HepG2 (cell line): ENCODE results near the gene DNAJC7. TPM values are rescaled to one million over a fixed set of nuclear protein-coding genes. Genes with fewer than 3 reads are reported as not detected.

ENCODE experiments used
- ATAC-seq: fragments of 200-7000 bp; cut with Tn5 transposase; 3 replicates; pipeline ENCODE4 v1.9.1; 2020; ENCODE audit warnings: mild to moderate bottlenecking, moderate library complexity
- BruUV-seq: library from RNA; stranded (reverse); fragments of 400-500 nt; replicated peaks from 2 replicates; lab custom pipeline; 2021; lab: Mats Ljungman, UMichigan
- CTCF ChIA-PET: fragments of 300-600 bp; formaldehyde crosslinking; extraction: SDS; loops from one replicate; lab custom pipeline; 2021; ENCODE audit warnings: low total read pairs, inconsistent platforms, low intra/inter-chr PET ratio; lab: Yijun Ruan, JAX
- POLR2A ChIA-PET: fragments of 350-600 bp; sonication (Branson Sonifier 250); formaldehyde crosslinking; loops from one replicate; lab custom pipeline; 2020; ENCODE audit warnings: antibody characterized with exemption, inconsistent platforms; lab: Yijun Ruan, JAX
- DNase-seq: peaks from one replicate; pipeline ENCODE4 v3.0.0-alpha.2; 2015; ENCODE audit warnings: low spot score
- FAIRE-seq: peaks from 3 replicates; lab custom pipeline; 2011; peaks lifted over from hg19 to GRCh38; lab: Jason Lieb, UNC
- H2AFZ ChIP-seq: one replicate; pipeline ENCODE4 v1.6.1; 2011; ENCODE audit warnings: low read length, inconsistent platforms
- H3K27ac ChIP-seq: fragments of 300-600 bp; 3 replicates; pipeline ENCODE4 v1.8.0; 2011; ENCODE audit warnings: mixed run types, mild to moderate bottlenecking, mixed read lengths, low read length, inconsistent platforms; ENCODE audit not compliant: insufficient read depth; ENCODE audit errors: extremely low read length
- H3K27me3 ChIP-seq, 2 experiments: fragments of 200-600 bp in 1 of 2; 2 replicates in 1 of 2; 3 replicates in 1 of 2; pipeline versions ENCODE4 v1.6.0 to v1.8.0; 2011; ENCODE audit warnings: low read length in 2 of 2, mild to moderate bottlenecking in 2 of 2, moderate library complexity in 2 of 2, inconsistent platforms in 1 of 2; ENCODE audit not compliant: insufficient read depth in 2 of 2, control insufficient read depth in 1 of 2
- H3K36me3 ChIP-seq, 2 experiments: fragments of 200-600 bp in 1 of 2; replicated peaks in 1 of 2; 2 replicates in 1 of 2; 3 replicates in 1 of 2; pipeline versions ENCODE4 v1.5.1 to v1.8.0; 2011; ENCODE audit warnings: low read length in 2 of 2, inconsistent platforms in 1 of 2; ENCODE audit not compliant: insufficient read depth in 2 of 2, control insufficient read depth in 1 of 2
- H3K4me1 ChIP-seq: 2 replicates; pipeline ENCODE4 v1.5.1; 2012; ENCODE audit warnings: low read length, inconsistent platforms; ENCODE audit not compliant: insufficient read depth
- H3K4me2 ChIP-seq: 2 replicates; pipeline ENCODE4 v1.6.0; 2011; ENCODE audit warnings: low read depth, low read length, inconsistent platforms
- H3K4me3 ChIP-seq, 3 experiments: fragments of 200-600 bp in 1 of 3; sonication (generic), shearing (Covaris generic) in 1 of 3; replicated peaks in 1 of 3; 2 replicates each; pipeline ENCODE4 v1.5.1; 2011 to 2016; ENCODE audit warnings: low read length in 3 of 3, inconsistent platforms in 2 of 3, low read depth in 2 of 3, mild to moderate bottlenecking in 2 of 3, control low read depth in 1 of 3, mixed read lengths in 1 of 3; ENCODE audit not compliant: insufficient read depth in 1 of 3
- H3K79me2 ChIP-seq: one replicate; pipeline ENCODE4 v1.6.1; 2011; ENCODE audit warnings: low read length, inconsistent platforms; ENCODE audit not compliant: insufficient read depth
- H3K9ac ChIP-seq: 2 replicates; pipeline ENCODE4 v1.6.0; 2011; ENCODE audit warnings: mild to moderate bottlenecking, low read depth, low read length, inconsistent platforms; ENCODE audit not compliant: insufficient read depth
- H3K9me3 ChIP-seq: 2 replicates; pipeline ENCODE4 v1.5.1; 2012; ENCODE audit warnings: mild to moderate bottlenecking, low read length
- H4K20me1 ChIP-seq: 2 replicates; pipeline ENCODE4 v1.6.0; 2011; ENCODE audit warnings: inconsistent platforms, mild to moderate bottlenecking, low read length, moderate library complexity; ENCODE audit not compliant: insufficient read depth
- BORCS8-MEF2B ChIP-seq: sonication (generic); formaldehyde crosslinking; IDR thresholded peaks from 2 replicates; pipeline ENCODE4 v1.8.0; 2022; ENCODE audit warnings: mild to moderate bottlenecking, missing genetic modification reagents
- ISL2 ChIP-seq: sonication (generic); formaldehyde crosslinking; IDR thresholded peaks from 2 replicates; pipeline ENCODE4 v1.5.0; 2020; ENCODE audit warnings: missing genetic modification reagents
- KLF6 ChIP-seq: IDR thresholded peaks from 2 replicates; pipeline ENCODE4 v1.8.0; 2016; ENCODE audit warnings: missing biosample characterization, missing genetic modification reagents
- KLF9 ChIP-seq: IDR thresholded peaks from 2 replicates; pipeline ENCODE4 v1.6.1; 2016; ENCODE audit warnings: low read depth
- NFE2L2 ChIP-seq: fragments of 150-350 bp; IDR thresholded peaks from 2 replicates; pipeline ENCODE4 v1.6.1; 2014; ENCODE audit warnings: low read length
- PPARG ChIP-seq: conservative IDR thresholded peaks from 2 replicates; pipeline ENCODE4 v1.6.1; 2016; ENCODE audit warnings: missing biosample characterization, missing genetic modification reagents
- RBFOX2 ChIP-seq: fragments of 200-400 bp; formaldehyde crosslinking; IDR thresholded peaks from 2 replicates; pipeline ENCODE4 v1.6.1; 2017; ENCODE audit warnings: low read depth, mild to moderate bottlenecking, low read length
- RFX5 ChIP-seq: IDR thresholded peaks from 2 replicates; pipeline ENCODE4 v1.6.1; 2011; ENCODE audit warnings: low read depth, low read length, improper control_type of control experiment
- TBL1XR1 ChIP-seq: fragments of 150-350 bp; IDR thresholded peaks from 2 replicates; pipeline ENCODE4 v1.6.1; 2014; ENCODE audit warnings: borderline replicate concordance, low read length; ENCODE audit not compliant: partially characterized antibody
- TBX3 ChIP-seq: fragments of 450-650 bp; IDR thresholded peaks from 2 replicates; pipeline ENCODE4 v1.6.1; 2017; ENCODE audit warnings: antibody characterized with exemption, mild to moderate bottlenecking, inconsistent platforms, borderline replicate concordance
- XRCC5 ChIP-seq: fragments of 200-400 bp; formaldehyde crosslinking; optimal IDR thresholded peaks from 2 replicates; pipeline ENCODE3; 2017; ENCODE audit warnings: mild to moderate bottlenecking, low read length
- ZFP1 ChIP-seq: IDR thresholded peaks from 2 replicates; pipeline ENCODE4 v1.6.1; 2016
- ZNF24 ChIP-seq: fragments of 450-650 bp; IDR thresholded peaks from 2 replicates; pipeline ENCODE4 v1.6.1; 2017; ENCODE audit warnings: antibody characterized with exemption, mild to moderate bottlenecking
- ZNF282 ChIP-seq: fragments of 450-650 bp; IDR thresholded peaks from 2 replicates; pipeline ENCODE4 v1.6.1; 2018; ENCODE audit not compliant: partially characterized antibody
- ZNF367 ChIP-seq: sonication (generic); formaldehyde crosslinking; IDR thresholded peaks from 2 replicates; pipeline ENCODE4 v1.4.0; 2020; ENCODE audit warnings: missing genetic modification reagents, borderline replicate concordance
- ZNF431 ChIP-seq: sonication (generic); formaldehyde crosslinking; IDR thresholded peaks from 2 replicates; pipeline ENCODE4 v1.9.0; 2022; ENCODE audit warnings: missing genetic modification reagents, low read depth, mild to moderate bottlenecking, borderline replicate concordance
- ZNF674 ChIP-seq: sonication (generic); formaldehyde crosslinking; IDR thresholded peaks from 2 replicates; pipeline ENCODE4 v1.5.0; 2020; ENCODE audit warnings: low read depth, mild to moderate bottlenecking, missing genetic modification reagents
- WGBS: methylation state at CpG from one replicate; pipeline ENCODE4 v1.1.6; 2017; ENCODE audit warnings: low lambda C conversion rate; 5-methylcytosine and 5-hydroxymethylcytosine counted together
- in situ Hi-C: cut with HindIII; loops from 2 replicates; pipeline ENCODE4 v1.10.0; 2017; ENCODE audit warnings: low pct_unique_long_range_greater_than_20kb; ENCODE audit not compliant: extremely low pct_ligation_motif_present
- intact Hi-C: fragments of 100-400 bp; cut with micrococcal nuclease; formaldehyde crosslinking; loops from one replicate; pipeline ENCODE4 v1.10.0; 2022; ENCODE audit not compliant: unreplicated experiment
- polyA plus RNA-seq, 8 experiments: library from polyadenylated mRNA; depleted of rRNA in 3 of 8; stranded (reverse) in 7 of 8; unstranded in 1 of 8; fragments of >200 nt; fragmentation: Illumina TruSeq in 4 of 8; extraction: Trizol in 4 of 8; gene quantifications; 2 replicates each; pipeline versions ENCODE4 v1.2.1 to v1.2.3, GENCODE V29; 2011 to 2016; ENCODE audit warnings: low read depth in 4 of 8, missing spikeins in 1 of 8, mixed read lengths in 1 of 8; ENCODE audit not compliant: insufficient read depth in 1 of 8
- total RNA-seq, 5 experiments: library from RNA; depleted of rRNA; stranded (reverse); fragments of >200 nt; fragmentation: Illumina TruSeq; extraction: Trizol; gene quantifications; 2 replicates each; pipeline ENCODE4 v1.2.3, GENCODE V29; 2016; ENCODE audit warnings: low read depth in 1 of 5
- TF ChIP-seq, protein P1 (sequence below), 2 experiments: sonication (generic) in 1 of 2; formaldehyde crosslinking in 1 of 2; IDR thresholded peaks; 2 replicates each; pipeline versions ENCODE4 v1.5.1 to v1.6.1; 2011 to 2020; ENCODE audit warnings: borderline replicate concordance in 1 of 2, low read depth in 1 of 2, low read length in 1 of 2, mild to moderate bottlenecking in 1 of 2, missing genetic modification reagents in 1 of 2, moderate library complexity in 1 of 2
- TF ChIP-seq, protein P2 (sequence below): IDR thresholded peaks from 2 replicates; pipeline ENCODE4 v1.6.1; 2016; ENCODE audit warnings: missing biosample characterization, missing genetic modification reagents, low read depth
- TF ChIP-seq, protein P3 (sequence below): sonication (generic); formaldehyde crosslinking; IDR thresholded peaks from 2 replicates; pipeline ENCODE4 v1.8.0; 2022; ENCODE audit warnings: missing genetic modification reagents, mild to moderate bottlenecking, borderline replicate concordance

DNAJC7 gene
- total and polyA plus RNA-seq, 2 of the 13 experiments (the other 11 are each of a cell fraction or from before 2014, with no cell fraction given), result 47.7 to 132 TPM

DNA sequence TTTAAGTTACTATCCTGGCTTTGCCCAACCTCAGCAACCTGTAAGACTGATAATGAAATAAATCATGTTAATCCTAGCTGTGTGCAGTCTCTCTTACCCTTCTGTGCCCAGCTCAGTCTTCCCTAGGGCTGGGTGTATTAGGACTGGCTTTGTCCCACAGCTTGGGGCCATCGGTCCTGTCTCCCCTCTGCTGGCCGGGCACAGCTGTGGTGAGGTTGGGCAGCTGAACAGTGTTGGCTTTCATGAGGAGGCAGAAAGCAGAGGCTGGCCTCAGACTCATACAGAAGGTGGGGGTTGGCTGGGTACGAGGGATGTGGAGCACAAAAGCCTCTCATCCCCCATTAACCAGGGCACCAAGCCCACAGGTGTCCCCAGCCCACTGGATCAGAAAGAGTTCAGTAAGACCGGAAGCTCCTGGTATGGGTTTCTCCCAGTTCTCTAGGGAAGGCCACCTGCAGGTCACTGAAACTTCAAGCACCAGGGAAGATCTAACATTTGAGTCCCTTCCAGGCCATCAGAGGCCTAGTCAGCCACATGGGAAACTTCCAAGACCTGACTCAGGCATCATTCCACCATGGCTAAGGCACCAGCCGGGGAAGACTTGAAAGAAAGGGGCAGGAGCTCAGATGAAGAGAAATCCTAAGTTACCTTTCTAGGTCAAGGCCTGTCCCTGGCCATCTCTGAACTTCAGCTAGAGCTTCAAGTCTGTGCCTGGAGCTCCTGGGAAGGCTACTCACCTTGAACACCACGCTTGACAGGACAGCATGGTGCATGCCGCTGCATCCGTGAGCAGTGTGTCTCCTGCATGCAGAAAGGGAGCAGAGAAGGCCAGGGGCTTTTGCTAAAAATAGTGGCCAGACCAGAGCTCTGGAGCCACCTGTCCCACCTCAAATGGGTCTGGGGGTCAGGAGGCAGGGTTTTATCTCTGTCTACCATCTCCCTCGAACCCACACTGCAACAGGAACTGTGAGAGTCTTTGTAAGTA lies 41.8 kb downstream of the DNAJC7 start:
- CTCF ChIA-PET, result no interaction called here
- TF ChIP-seq, protein P1, sequence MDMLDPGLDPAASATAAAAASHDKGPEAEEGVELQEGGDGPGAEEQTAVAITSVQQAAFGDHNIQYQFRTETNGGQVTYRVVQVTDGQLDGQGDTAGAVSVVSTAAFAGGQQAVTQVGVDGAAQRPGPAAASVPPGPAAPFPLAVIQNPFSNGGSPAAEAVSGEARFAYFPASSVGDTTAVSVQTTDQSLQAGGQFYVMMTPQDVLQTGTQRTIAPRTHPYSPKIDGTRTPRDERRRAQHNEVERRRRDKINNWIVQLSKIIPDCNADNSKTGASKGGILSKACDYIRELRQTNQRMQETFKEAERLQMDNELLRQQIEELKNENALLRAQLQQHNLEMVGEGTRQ (IDR thresholded peaks at IDR 0.05; ENCODE audit: low read depth, low read length), result no peak
- TF ChIP-seq, protein P1 (CRISPR knock-in tag; IDR thresholded peaks at IDR 0.05; ENCODE audit: borderline replicate concordance), result no peak
- TF ChIP-seq ZNF431 (CRISPR knock-in tag) (no peak), PPARG (CRISPR knock-in tag) (no peak), ISL2 (CRISPR knock-in tag) (no peak), ZFP1 (CRISPR knock-in tag) (no peak), ZNF367 (CRISPR knock-in tag) (no peak), RBFOX2 (0 out of 2 replicates have a peak, but pooled peaks have one; percentile 25), ZNF24 (no peak), KLF9 (CRISPR knock-in tag) (no peak), KLF6 (CRISPR knock-in tag) (no peak), TBL1XR1 (no peak), BORCS8-MEF2B (CRISPR knock-in tag) (no peak), ZNF674 (CRISPR knock-in tag) (no peak), ZNF282 (no peak), TBX3 (no peak), RFX5 (no peak), NFE2L2 (no peak), XRCC5 (no peak)
- TF ChIP-seq, protein P2, sequence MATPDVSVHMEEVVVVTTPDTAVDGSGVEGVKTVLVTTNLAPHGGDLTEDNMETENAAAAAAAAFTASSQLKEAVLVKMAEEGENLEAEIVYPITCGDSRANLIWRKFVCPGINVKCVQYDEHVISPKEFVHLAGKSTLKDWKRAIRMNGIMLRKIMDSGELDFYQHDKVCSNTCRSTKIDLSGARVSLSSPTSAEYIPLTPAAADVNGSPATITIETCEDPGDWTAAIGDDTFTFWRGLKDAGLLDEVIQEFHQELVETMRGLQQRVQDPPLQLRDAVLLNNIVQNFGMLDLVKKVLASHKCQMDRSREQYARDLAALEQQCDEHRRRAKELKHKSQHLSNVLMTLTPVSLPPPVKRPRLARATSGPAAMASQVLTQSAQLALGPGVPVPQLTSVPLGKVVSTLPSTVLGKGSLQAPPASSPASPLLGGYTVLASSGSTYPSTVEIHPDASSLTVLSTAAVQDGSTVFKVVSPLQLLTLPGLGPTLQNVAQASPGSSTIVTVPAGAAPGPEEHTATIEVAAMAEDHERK, result no peak
- TF ChIP-seq, protein P3, sequence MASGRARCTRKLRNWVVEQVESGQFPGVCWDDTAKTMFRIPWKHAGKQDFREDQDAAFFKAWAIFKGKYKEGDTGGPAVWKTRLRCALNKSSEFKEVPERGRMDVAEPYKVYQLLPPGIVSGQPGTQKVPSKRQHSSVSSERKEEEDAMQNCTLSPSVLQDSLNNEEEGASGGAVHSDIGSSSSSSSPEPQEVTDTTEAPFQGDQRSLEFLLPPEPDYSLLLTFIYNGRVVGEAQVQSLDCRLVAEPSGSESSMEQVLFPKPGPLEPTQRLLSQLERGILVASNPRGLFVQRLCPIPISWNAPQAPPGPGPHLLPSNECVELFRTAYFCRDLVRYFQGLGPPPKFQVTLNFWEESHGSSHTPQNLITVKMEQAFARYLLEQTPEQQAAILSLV, result no peak

More for the DNA sequence above, 41.8 kb downstream of the DNAJC7 start:
- peak; percentile 13 for ATAC-seq
- WGBS, result 94% methylated on average over 9 of the region's 9 CpGs
- Histone ChIP-seq H3K4me2 (no peak overlapping the region), H3K36me3 (peaks cover 50 to 78% of the 10 kb centered on the region in 2 experiments), H3K27me3 (no peaks in the 10 kb centered on the region), H3K4me3 (no peak overlapping the region), H4K20me1 (peaks cover 12% of the 10 kb centered on the region; the same call in 1 of the 2 replicates), H3K9me3 (no peaks in the 10 kb centered on the region), H3K79me2 (peaks cover 6% of the 10 kb centered on the region), H3K4me1 (peaks cover 12% of the 10 kb centered on the region), H2AFZ (no peak overlapping the region), H3K27ac (no peak overlapping the region), H3K9ac (no peak overlapping the region)
- no peak for FAIRE-seq
- no TSS peak for BruUV-seq
- intact Hi-C loops (no loop called here), in situ Hi-C loops (no loop called here)
- POLR2A ChIA-PET, result interaction anchor here (0.7 to 4.1 kb wide), 12 partner anchors 9 to 287 kb away, joined by 3 to 38 read pairs (median 5); partner anchors contain the start of genes CNP, DNAJC7, EIF1 and JUP
- no peak for DNase-seq
